Measurements from ENCODE around the gene TRPM8.
A peak's percentile ranks its signal among the peaks of the same experiment; 100 is the strongest.

Gene TRPM8

DNA sequence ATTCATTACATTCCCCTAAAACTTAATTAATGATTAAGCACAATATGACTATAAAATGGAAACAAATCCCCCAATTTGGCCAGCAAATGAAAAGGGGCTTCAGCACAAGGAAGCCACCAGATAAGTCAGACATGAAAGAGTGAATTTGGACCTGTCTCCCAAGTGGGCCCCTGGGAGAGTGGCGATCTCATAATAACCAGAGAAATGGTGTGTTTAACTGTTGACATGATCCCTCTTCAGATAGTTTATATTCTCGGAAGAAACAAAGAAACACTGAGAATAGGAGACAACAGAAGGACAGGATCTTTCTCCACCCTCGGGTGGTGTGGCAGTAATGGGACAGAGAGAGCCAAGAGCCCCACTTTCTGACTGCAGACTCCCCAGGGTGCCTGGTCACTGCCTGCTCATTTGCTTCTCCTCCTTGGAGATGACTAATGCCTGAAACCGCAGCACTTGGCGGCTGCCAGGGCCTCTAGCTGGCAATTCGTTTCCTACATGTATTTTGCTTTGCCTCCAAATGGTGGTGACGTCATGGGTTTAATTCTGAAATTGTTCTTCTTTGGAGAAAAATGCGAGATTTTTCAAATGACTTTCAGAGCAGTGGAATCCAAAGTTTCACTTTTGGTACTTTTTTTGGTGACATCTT is 86.9 kb downstream of the TRPM8 start:
- peak; percentile 99 for ATAC-seq
- TF ChIP-seq ISL1 (CRISPR knock-in tag; IDR thresholded peaks at IDR 0.05) (no peak; the same call in 1 of the 2 replicates), PPARA (CRISPR knock-in tag; IDR thresholded peaks at IDR 0.05; ENCODE audit: borderline replicate concordance) (no peak), ESRRG (CRISPR knock-in tag; IDR thresholded peaks at IDR 0.05) (no peak), GLIS3 (CRISPR knock-in tag; IDR thresholded peaks at IDR 0.05) (no peak), ZFP3 (CRISPR knock-in tag; IDR thresholded peaks at IDR 0.05) (peak; percentile 51; the same call in 1 of the 2 replicates), TSHZ2 (CRISPR knock-in tag; IDR thresholded peaks at IDR 0.05) (no peak), ZNF565 (CRISPR knock-in tag; conservative IDR thresholded peaks at IDR 0.05; ENCODE audit: low read depth) (no peak), SNAI2 (CRISPR knock-in tag; IDR thresholded peaks at IDR 0.05) (no peak), TOX (CRISPR knock-in tag; IDR thresholded peaks at IDR 0.05; ENCODE audit: borderline replicate concordance) (no peak), OSR1 (CRISPR knock-in tag; IDR thresholded peaks at IDR 0.05) (no peak), ZFP30 (CRISPR knock-in tag; IDR thresholded peaks at IDR 0.05) (no peak), CSDC2 (CRISPR knock-in tag; IDR thresholded peaks at IDR 0.05) (no peak; the same call in none of the 2 replicates), ZNF70 (CRISPR knock-in tag; IDR thresholded peaks at IDR 0.05) (no peak), TCF4 (CRISPR knock-in tag; IDR thresholded peaks at IDR 0.05; ENCODE audit: borderline replicate concordance) (no peak), ARNTL (CRISPR knock-in tag; IDR thresholded peaks at IDR 0.05; ENCODE audit: borderline replicate concordance, low read depth) (no peak), ZNF8 (CRISPR knock-in tag; IDR thresholded peaks at IDR 0.05) (no peak), BACH2 (CRISPR knock-in tag; IDR thresholded peaks at IDR 0.05; ENCODE audit: borderline replicate concordance) (no peak), PATZ1 (CRISPR knock-in tag; IDR thresholded peaks at IDR 0.05; ENCODE audit: borderline replicate concordance) (peak; percentile 47; the same call in 1 of the 2 replicates), CSRNP3 (CRISPR knock-in tag; IDR thresholded peaks at IDR 0.05) (no peak), ZC3H10 (CRISPR knock-in tag; IDR thresholded peaks at IDR 0.05) (no peak), RARB (CRISPR knock-in tag; IDR thresholded peaks at IDR 0.05) (no peak)
- TF ChIP-seq, protein P1, sequence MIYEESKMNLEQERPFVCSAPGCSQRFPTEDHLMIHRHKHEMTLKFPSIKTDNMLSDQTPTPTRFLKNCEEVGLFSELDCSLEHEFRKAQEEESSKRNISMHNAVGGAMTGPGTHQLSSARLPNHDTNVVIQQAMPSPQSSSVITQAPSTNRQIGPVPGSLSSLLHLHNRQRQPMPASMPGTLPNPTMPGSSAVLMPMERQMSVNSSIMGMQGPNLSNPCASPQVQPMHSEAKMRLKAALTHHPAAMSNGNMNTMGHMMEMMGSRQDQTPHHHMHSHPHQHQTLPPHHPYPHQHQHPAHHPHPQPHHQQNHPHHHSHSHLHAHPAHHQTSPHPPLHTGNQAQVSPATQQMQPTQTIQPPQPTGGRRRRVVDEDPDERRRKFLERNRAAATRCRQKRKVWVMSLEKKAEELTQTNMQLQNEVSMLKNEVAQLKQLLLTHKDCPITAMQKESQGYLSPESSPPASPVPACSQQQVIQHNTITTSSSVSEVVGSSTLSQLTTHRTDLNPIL (CRISPR knock-in tag; IDR thresholded peaks at IDR 0.05; ENCODE audit: low read depth), result peak; percentile 60
- TF ChIP-seq, protein P2, sequence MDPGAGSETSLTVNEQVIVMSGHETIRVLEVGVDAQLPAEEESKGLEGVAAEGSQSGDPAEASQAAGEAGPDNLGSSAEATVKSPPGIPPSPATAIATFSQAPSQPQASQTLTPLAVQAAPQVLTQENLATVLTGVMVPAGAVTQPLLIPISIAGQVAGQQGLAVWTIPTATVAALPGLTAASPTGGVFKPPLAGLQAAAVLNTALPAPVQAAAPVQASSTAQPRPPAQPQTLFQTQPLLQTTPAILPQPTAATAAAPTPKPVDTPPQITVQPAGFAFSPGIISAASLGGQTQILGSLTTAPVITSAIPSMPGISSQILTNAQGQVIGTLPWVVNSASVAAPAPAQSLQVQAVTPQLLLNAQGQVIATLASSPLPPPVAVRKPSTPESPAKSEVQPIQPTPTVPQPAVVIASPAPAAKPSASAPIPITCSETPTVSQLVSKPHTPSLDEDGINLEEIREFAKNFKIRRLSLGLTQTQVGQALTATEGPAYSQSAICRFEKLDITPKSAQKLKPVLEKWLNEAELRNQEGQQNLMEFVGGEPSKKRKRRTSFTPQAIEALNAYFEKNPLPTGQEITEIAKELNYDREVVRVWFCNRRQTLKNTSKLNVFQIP (CRISPR knock-in tag; IDR thresholded peaks at IDR 0.05; ENCODE audit: borderline replicate concordance, low read depth), result no peak

- no peak for TF ChIP-seq PATZ1 (CRISPR knock-in tag; IDR thresholded peaks at IDR 0.05; ENCODE audit: borderline replicate concordance)
- ATAC-seq, result no peak
Measured at GRCh38 chr2:234005126-234005525, 88.0 kb downstream of the TRPM8 start.
